Measurements from ENCODE around the gene ENOX1.

The ENOX1 gene

DNA sequence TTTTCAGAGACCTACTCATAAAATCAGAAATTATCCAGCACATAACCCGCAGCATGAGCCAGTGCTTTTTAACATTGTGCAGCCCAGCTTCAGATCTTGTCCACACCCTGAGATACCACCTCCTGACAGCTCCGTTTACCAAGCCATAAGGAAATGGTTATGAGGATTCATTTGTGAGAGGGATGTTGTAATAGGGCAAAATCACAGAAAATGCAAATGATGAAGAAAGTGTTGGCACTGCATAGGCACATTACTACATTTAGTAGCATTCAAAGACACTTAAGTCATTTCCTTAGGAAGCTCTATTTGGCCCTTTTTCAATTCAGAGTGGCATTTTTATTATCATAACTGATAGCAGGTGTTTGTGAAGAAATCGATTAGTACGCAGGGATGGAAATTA is 485.9 kb downstream of the ENOX1 start:
- peak; percentile 59 for DNase-seq

GRCh38 chr13:43299374-43299773 is 487.4 kb downstream of the ENOX1 start:
- DNase-seq: no peak

GRCh38 chr13:43298816-43299215 is 488.0 kb downstream of the ENOX1 start:
- no peak for DNase-seq

- DNase-seq: no peak
Observed at GRCh38 chr13:43297967-43298678, 488.6 kb downstream of the ENOX1 start.

DNA sequence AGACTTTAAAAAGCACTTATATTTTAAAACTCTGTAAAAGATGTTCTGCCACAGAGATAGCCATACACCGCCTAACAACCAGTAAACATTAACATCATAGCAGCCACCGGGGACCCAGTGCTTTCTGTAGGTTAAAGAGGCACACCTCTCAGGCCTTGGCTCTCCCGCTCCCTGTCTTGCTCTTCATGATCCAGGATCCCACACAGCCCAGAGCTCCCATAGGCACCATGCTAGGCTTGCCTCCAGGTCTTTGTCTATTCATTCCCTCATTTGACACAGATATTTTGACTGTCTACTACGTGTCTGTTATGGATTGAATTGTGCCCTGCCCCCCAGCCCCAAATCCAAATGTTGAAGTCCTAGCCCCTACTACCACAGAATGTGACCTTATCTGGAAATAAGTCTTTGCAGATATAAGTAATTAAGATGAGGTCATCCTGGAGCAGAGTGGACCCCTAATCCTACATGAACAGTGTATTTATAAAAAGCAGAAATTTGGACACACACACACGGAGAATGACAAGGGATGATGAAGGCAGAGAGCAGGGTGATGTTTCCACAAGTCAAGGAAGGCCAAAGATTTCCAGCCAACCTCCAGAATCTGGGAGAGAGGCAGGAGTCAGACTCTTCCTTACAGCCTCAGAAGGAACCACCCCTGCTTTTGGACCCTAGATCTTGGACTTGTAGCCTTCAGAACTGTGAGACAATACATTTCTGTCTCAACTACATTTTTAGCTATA is 490.8 kb downstream of the ENOX1 start:
- no peak for DNase-seq

- no peak for DNase-seq
Observed at GRCh38 chr13:43295321-43295720, 491.5 kb downstream of the ENOX1 start.

- DNase-seq: no peak
Observed at GRCh38 chr13:43294412-43294811, 492.4 kb downstream of the ENOX1 start.

- DNase-seq: no peak
Observed at GRCh38 chr13:43293986-43294385, 492.8 kb downstream of the ENOX1 start.

GRCh38 chr13:43293561-43293960 is 493.2 kb downstream of the ENOX1 start:
- DNase-seq: no peak

- no peak for DNase-seq
Observed at GRCh38 chr13:43293008-43293407, 493.8 kb downstream of the ENOX1 start.

- no peak for DNase-seq
Observed at GRCh38 chr13:43291287-43292060, 495.3 kb downstream of the ENOX1 start.

GRCh38 chr13:43289470-43290255 is 497.1 kb downstream of the ENOX1 start:
- peak; percentile 56 for DNase-seq

DNA sequence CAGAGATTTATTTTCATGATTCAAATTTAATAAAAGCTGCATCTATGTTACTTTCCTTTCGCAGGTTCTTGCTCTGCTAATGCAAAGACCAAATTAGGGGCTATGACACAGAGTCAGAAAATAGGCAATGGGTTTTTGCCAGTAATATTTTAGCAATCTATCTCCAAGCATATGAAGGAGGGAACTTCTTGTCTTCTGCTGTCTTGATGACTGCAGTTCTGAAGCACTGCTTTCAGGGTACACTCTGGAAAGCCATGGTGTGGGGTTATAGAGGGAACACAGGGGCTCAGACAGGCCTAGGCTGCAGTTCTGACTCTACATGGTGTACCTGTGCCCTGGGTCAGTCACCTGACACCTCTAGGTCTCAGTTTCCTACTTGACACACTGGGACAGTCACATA is 500.0 kb downstream of the ENOX1 start:
- no peak for DNase-seq

DNA sequence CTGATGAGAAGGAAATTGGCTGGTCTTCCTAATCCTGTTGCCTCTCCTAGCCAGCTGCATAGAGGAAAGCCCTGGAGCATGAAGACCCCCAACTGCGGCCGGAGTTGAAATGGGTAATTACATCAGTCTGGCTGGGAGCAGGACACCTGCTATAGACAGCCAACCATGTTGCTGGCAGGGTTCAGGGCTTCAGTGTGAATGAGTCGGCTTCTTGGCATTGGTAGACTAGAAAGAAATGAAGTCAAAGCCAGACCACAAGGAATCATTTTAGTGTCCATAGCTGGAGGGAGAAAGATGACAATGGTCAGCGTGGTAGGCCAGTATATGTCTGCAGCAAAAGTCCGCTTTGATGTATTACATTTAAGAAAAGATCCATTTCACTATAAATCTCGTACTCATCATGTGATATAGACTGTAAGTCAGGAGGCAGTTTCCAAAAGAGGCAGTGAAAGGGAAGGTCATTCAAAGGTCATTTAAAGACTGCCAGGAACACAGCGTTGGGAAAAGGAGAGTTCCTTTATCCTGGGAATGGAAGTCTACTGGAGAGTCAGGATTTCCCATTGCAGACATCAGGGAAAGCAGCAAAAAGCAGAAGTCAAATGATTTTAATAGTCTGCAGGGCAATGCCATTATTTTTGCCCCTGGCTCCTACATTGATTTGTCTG is 500.7 kb downstream of the ENOX1 start:
- DNase-seq: peak; percentile 91

GRCh38 chr13:43284162-43284561 is 502.6 kb downstream of the ENOX1 start:
- no peak for DNase-seq

DNA sequence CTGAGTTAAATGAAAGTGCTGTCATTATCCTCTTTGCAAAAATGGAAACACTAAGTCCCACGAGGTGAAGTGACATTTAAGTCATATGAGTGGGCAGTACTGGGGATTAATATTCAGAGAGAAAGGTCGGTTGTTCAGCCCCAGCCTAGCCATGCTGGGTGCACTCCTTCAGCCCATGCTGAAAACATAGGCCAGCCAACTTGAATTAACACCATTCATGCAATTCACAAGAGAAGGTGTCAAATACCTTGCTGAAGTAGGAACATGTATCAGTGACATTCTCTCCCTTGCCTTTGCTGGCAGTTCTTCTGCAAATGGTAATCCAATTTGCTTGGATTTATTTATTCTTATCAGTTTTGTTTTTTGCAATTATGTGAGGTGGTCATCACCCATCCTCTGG is 507.1 kb downstream of the ENOX1 start:
- no peak for DNase-seq

GRCh38 chr13:43278127-43278526 is 508.6 kb downstream of the ENOX1 start:
- no peak for DNase-seq

DNA sequence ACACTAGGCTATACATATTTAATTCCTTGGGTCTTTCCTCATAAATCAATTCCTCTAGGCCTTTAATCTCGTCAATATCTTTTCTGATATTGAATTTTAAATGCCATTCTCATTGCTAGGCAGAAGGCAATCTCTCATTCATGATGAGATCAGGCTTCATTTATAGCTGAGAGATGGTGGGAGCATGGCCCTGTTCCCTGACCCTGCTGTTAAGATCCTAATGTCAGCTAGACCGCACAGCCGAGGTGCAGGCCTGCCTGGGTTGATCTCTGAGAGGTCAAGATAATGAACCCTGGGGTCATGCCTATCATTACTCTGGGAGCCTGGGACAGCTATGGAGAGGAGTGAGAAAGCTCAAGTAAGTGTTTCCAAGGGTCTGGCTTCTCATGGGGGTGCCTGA is 509.6 kb downstream of the ENOX1 start:
- DNase-seq: no peak

- no peak for DNase-seq
Observed at GRCh38 chr13:43274881-43275280, 511.9 kb downstream of the ENOX1 start.

DNA sequence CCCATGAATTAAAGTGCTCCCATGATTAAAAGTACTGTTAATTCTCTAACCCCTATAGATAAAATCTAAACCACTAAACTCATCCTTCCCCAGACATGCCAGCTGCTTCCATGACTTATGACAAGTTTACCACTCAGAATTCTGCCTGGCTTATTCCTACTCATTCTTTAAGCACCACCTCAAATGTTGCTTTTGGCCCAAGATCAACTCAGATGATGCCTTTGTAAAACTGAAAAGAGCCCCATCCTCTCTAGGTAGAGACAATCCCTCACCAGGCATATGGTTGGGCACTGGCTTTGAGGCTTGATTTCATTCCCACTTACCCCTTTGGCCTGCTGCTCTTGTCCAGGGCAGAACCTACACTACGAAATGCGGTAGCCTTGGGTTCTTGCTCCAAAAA is 513.4 kb downstream of the ENOX1 start:
- no peak for DNase-seq

- DNase-seq: peak; percentile 3
Observed at GRCh38 chr13:43272851-43273250, 513.9 kb downstream of the ENOX1 start.

DNA sequence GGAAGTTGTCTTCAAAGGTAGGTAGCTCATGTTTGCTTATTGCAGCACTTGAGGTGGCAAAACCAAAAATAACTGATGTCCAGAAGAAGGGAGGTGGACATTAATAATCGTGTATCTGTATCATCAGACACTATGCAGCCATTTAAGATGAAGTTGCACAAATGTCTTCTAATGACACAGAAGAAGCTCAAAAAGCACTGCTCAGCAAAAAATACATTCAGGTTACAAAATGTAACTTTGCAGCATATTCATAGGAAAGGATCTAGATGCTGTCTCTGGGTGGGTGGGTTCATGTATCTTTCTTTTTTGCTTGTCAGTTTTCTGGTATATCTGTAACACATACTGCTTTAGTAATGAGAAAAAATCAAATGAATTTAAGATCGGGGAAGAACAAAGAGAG is 515.6 kb downstream of the ENOX1 start:
- no peak for DNase-seq

All from NCI-H1092 treated with DMSO at 0.1 percent for 48 hours (cell line).